OCI-LY7 (cell line): Measurements from ENCODE around the gene DLGAP4. TPM values are rescaled to one million over a fixed set of nuclear protein-coding genes. Genes with fewer than 3 reads are reported as not detected.

Experiments
- BruUV-seq: library from RNA; stranded (reverse); fragments of 400-500 nt; replicated peaks from 2 replicates; lab custom pipeline; 2021; lab: Mats Ljungman, UMichigan
- CTCF ChIA-PET: fragments of 300-600 bp; sonication (Branson Sonifier 250); formaldehyde crosslinking; loops from one replicate; lab custom pipeline; 2022; ENCODE audit warnings: antibody characterized with exemption; ENCODE audit not compliant: unreplicated experiment; lab: Charles Lee
- POLR2A ChIA-PET: fragments of 300-600 bp; sonication (Branson Sonifier 250); formaldehyde crosslinking; loops from one replicate; lab custom pipeline; 2022; ENCODE audit warnings: antibody characterized with exemption; lab: Charles Lee
- DNase-seq: peaks from one replicate; pipeline ENCODE4 v3.0.0-alpha.2; 2015; ENCODE audit warnings: low spot score
- H2AFZ ChIP-seq: fragments of 200-600 bp; sonication (generic), shearing (Covaris generic); 2 replicates; pipeline ENCODE4 v1.6.1; 2014; ENCODE audit warnings: mild to moderate bottlenecking, antibody characterized with exemption, low read length, moderate library complexity
- H3K27ac ChIP-seq: fragments of 200-600 bp; sonication (generic); 2 replicates; pipeline ENCODE4 v1.5.1; 2014; ENCODE audit warnings: mixed run types, low read depth, mild to moderate bottlenecking, moderate library complexity, low read length, inconsistent platforms; ENCODE audit not compliant: poor library complexity, severe bottlenecking
- H3K36me3 ChIP-seq: fragments of 200-600 bp; sonication (generic); 2 replicates; pipeline ENCODE4 v1.6.1; 2014; ENCODE audit warnings: mild to moderate bottlenecking, antibody characterized with exemption, low read length, moderate library complexity, mixed read lengths; ENCODE audit not compliant: insufficient read depth
- H3K4me1 ChIP-seq: fragments of 200-600 bp; sonication (generic); 2 replicates; pipeline ENCODE4 v1.5.1; 2014; ENCODE audit warnings: mild to moderate bottlenecking, low read length; ENCODE audit not compliant: insufficient read depth, poor library complexity, severe bottlenecking
- H3K4me2 ChIP-seq: fragments of 200-600 bp; sonication (generic); 2 replicates; pipeline ENCODE4 v1.6.1; 2014; ENCODE audit warnings: mild to moderate bottlenecking, low read length
- H3K4me3 ChIP-seq: fragments of 200-600 bp; sonication (generic); 2 replicates; pipeline ENCODE4 v1.5.1; 2014; ENCODE audit warnings: mild to moderate bottlenecking, low read depth, low read length; ENCODE audit not compliant: poor library complexity, severe bottlenecking
- H3K79me2 ChIP-seq: fragments of 200-600 bp; sonication (generic); 2 replicates; pipeline ENCODE4 v1.6.1; 2016; ENCODE audit warnings: low read depth, mild to moderate bottlenecking, low read length, moderate library complexity, mixed read lengths; ENCODE audit not compliant: insufficient read depth
- H3K9me2 ChIP-seq: fragments of 200-600 bp; sonication (generic); 2 replicates; pipeline ENCODE4 v1.6.1; 2016; ENCODE audit warnings: mild to moderate bottlenecking, low read length, mixed read lengths; ENCODE audit not compliant: insufficient read depth
- H3K9me3 ChIP-seq: fragments of 200-600 bp; sonication (generic); 2 replicates; pipeline ENCODE4 v1.6.1; 2014; ENCODE audit warnings: mild to moderate bottlenecking, mixed run types, low read length, mixed read lengths
- H4K20me1 ChIP-seq: fragments of 200-600 bp; sonication (generic); 2 replicates; pipeline ENCODE4 v1.6.1; 2014; ENCODE audit warnings: mild to moderate bottlenecking, antibody characterized with exemption, low read length, moderate library complexity, mixed read lengths; ENCODE audit not compliant: insufficient read depth
- EZH2phosphoT487 ChIP-seq: fragments of 200-600 bp; sonication (generic); IDR thresholded peaks from 2 replicates; pipeline ENCODE4 v1.6.1; 2018; ENCODE audit warnings: low read depth, borderline replicate concordance, mild to moderate bottlenecking, mixed run types, antibody characterized with exemption, low read length, moderate library complexity, mixed read lengths
- intact Hi-C: fragments of 100-400 bp; cut with micrococcal nuclease; formaldehyde crosslinking; loops from one replicate; pipeline ENCODE4 v1.10.0; 2022; ENCODE audit not compliant: unreplicated experiment
- total RNA-seq, 2 experiments: library from RNA; depleted of rRNA in 1 of 2; stranded (reverse); fragments of >200 nt in 1 of 2; shearing (Covaris generic) in 1 of 2; gene quantifications; 2 replicates each; pipeline ENCODE4 v1.2.3, GENCODE V29; 2014 to 2022
- TF ChIP-seq, protein P1 (sequence below): fragments of 200-600 bp; sonication (generic); conservative IDR thresholded peaks from 2 replicates; pipeline ENCODE4 v1.5.1; 2014; ENCODE audit warnings: mild to moderate bottlenecking, antibody characterized with exemption, low read length, moderate library complexity, mixed read lengths

DLGAP4 gene
- total RNA-seq, 2 experiments from 2014 or later, result 7.7 to 41.6 TPM

- CTCF ChIA-PET, result no interaction called here
- BruUV-seq, result no TSS peak
Observed at GRCh38 chr20:36367370-36367745, 61.2 kb downstream of the DLGAP4 start.

GRCh38 chr20:36367907-36368799 lies 62.0 kb downstream of the DLGAP4 start:
- intact Hi-C loops, result no loop called here
- no peak for TF ChIP-seq EZH2phosphoT487
- TF ChIP-seq, protein P1, sequence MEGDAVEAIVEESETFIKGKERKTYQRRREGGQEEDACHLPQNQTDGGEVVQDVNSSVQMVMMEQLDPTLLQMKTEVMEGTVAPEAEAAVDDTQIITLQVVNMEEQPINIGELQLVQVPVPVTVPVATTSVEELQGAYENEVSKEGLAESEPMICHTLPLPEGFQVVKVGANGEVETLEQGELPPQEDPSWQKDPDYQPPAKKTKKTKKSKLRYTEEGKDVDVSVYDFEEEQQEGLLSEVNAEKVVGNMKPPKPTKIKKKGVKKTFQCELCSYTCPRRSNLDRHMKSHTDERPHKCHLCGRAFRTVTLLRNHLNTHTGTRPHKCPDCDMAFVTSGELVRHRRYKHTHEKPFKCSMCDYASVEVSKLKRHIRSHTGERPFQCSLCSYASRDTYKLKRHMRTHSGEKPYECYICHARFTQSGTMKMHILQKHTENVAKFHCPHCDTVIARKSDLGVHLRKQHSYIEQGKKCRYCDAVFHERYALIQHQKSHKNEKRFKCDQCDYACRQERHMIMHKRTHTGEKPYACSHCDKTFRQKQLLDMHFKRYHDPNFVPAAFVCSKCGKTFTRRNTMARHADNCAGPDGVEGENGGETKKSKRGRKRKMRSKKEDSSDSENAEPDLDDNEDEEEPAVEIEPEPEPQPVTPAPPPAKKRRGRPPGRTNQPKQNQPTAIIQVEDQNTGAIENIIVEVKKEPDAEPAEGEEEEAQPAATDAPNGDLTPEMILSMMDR, result no peak
- no peaks in the 10 kb centered on the region for H3K9me3 ChIP-seq
- no peak overlapping the region for H2AFZ ChIP-seq
- H3K4me1 ChIP-seq, result no peaks in the 10 kb centered on the region
- DNase-seq, result no peak
- no peak overlapping the region for H3K4me2 ChIP-seq
- H4K20me1 ChIP-seq, result no peaks in the 10 kb centered on the region
- CTCF ChIA-PET, result no interaction called here
- H3K9me2 ChIP-seq, result no peaks in the 10 kb centered on the region
- BruUV-seq, result no TSS peak
- POLR2A ChIA-PET, result no interaction called here
- no peaks in the 10 kb centered on the region for H3K36me3 ChIP-seq
- H3K27ac ChIP-seq, result no peak overlapping the region
- no peak overlapping the region for H3K4me3 ChIP-seq
- H3K79me2 ChIP-seq, result no peaks in the 10 kb centered on the region

More at GRCh38 chr20:36367370-36367745, 61.2 kb downstream of the DLGAP4 start:
- DNase-seq, result no peak
- intact Hi-C loops, result no loop called here
- Histone ChIP-seq H4K20me1 (no peaks in the 10 kb centered on the region), H3K4me1 (no peaks in the 10 kb centered on the region), H3K4me3 (no peak overlapping the region), H3K36me3 (no peaks in the 10 kb centered on the region), H2AFZ (no peak overlapping the region), H3K27ac (no peak overlapping the region), H3K4me2 (no peak overlapping the region), H3K79me2 (no peaks in the 10 kb centered on the region), H3K9me2 (no peaks in the 10 kb centered on the region), H3K9me3 (no peaks in the 10 kb centered on the region)
- POLR2A ChIA-PET, result no interaction called here
- TF ChIP-seq EZH2phosphoT487, result no peak
- TF ChIP-seq, protein P1, result no peak

GRCh38 chr20:36368869-36369268 lies 62.7 kb downstream of the DLGAP4 start:
- no peaks in the 10 kb centered on the region for H3K4me1 ChIP-seq
- no peaks in the 10 kb centered on the region for H3K9me3 ChIP-seq
- no TSS peak for BruUV-seq
- H3K79me2 ChIP-seq, result no peaks in the 10 kb centered on the region
- no peak for TF ChIP-seq EZH2phosphoT487
- no peak overlapping the region for H3K4me2 ChIP-seq
- no peak overlapping the region for H2AFZ ChIP-seq
- intact Hi-C loops, result no loop called here
- no peaks in the 10 kb centered on the region for H4K20me1 ChIP-seq
- no peak overlapping the region for H3K4me3 ChIP-seq
- no peaks in the 10 kb centered on the region for H3K9me2 ChIP-seq
- H3K36me3 ChIP-seq, result no peaks in the 10 kb centered on the region
- H3K27ac ChIP-seq, result no peak overlapping the region
- POLR2A ChIA-PET, result no interaction called here
- CTCF ChIA-PET, result no interaction called here
- no peak for DNase-seq
